SKM-1 treated with dmso at 0.1 percent for 144 hours (cell line): ENCODE results near the gene TRIP10.
"Not testable (repeated sequence)": the region's sequence is repeated elsewhere in the genome, so short reads cannot be mapped to it uniquely, and the experiment has no call there.

Experiments
- DNase-seq: peaks from one replicate; lab custom pipeline; 2025; ENCODE audit not compliant: unreplicated experiment; lab: John Stamatoyannopoulos, UW

Gene TRIP10

DNA sequence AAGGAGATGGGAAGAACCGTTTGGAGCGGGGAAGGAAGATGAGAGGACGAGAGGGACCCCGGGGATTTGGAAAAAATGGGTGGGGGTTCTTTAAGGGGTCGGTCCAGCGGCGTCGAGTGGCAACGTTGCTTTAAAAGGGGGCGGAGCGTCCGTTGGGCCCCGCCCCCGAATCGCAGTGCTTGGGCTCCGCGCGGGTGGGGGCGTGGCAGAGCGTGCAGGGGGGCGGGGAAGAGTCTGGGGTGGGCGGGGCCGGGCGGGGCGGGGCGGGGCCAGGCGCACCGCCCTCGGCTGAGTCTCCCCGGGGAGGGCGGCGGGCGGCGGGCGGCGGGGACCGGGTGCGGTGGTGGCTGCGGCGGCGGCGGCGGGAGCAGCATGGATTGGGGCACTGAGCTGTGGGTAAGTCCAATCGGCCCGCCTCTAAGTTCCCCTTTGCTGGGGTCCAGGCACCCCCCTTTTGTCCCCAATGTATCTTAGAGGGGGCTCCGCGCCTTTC, at the start of gene TRIP10:
Gene TRIP10 (plus strand): TSS at position 291 of the 493 bp plus-strand sequence. CDS start 82 bp downstream, at position 373.
- DNase-seq, result peak; percentile 45

GRCh38 chr19:6690160-6690885, 49.2 kb upstream of the TRIP10 start:
- no peak for DNase-seq

- DNase-seq, result no peak
Measured at GRCh38 chr19:6691342-6691741, 48.1 kb upstream of the TRIP10 start.

DNA sequence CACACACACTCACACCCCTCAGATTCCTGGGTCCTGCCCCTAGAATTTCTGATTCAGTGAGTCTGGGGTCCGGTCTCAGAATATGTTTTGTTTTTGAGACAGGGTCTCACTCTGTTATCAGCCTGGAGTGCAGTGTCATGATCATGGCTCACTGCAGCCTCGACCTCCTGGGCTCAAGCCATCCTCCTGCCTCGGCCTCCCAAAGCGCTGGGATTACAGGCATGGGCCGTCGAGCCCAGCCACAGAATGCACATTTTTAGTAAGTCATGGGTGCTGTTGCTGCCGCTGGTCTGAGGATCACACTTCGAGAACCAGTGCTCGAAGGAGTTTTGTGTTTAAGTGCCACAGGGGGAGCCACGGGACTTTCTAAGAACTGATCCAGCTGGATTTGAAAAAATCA, 47.5 kb upstream of the TRIP10 start:
- no peak for DNase-seq

DNA sequence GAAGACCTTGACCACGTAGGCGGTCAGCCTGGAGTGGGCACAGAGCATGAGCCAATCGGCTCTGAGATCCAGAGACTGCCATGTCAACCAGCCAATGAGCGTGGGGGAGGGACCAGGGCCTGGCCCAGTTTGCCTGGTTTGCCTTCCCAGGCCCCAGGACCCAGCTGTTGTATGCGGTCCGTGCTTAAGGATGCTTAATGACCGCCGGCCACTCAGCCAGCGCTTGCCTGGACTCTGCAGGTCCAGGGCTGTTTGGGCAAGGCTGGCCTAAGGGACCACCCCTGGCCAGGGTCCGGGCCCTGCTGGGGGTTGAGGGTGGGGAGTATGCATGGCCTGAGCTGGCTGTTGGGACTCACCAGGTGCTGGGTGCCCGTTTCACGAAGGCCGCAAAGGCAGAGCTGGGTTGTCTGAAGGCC, 46.4 kb upstream of the TRIP10 start:
- DNase-seq, result no peak

- no peak for DNase-seq
Measured at GRCh38 chr19:6693681-6694080, 45.8 kb upstream of the TRIP10 start.

DNA sequence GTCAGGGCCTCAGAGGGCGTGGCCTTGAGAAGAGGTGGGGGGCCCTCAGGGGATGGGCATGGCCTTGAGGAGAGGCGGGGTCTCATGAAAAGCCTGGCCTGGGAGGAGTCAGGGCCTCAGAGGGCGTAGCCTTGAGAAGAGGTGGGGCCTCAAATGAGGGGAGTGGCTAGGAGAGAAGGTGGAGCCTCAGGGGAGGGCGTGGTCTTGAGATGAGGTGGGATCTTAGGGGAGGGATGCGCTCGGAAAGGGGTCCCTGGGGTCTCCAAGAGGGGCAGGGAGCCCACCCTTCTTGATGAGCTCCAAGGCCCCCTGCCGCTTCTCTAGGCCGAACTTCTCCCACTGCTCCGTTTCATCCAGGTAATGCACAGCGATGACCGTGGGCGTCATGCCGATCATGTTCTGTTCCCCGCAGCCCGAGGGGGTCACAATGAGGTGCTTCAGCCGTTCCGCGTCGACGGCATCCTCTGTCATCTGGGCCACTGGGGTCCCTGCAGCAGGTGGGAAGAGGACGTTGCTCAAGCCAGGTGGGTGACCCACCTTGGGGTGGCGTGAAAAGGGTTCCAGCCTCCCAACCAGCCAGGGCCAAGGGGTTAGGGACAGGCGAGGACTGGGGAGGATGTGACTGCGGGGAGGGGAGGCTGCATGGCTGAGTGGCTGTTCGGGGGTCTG, 45.2 kb upstream of the TRIP10 start:
- no peak for DNase-seq

- DNase-seq, result no peak
Measured at GRCh38 chr19:6696239-6696820, 43.1 kb upstream of the TRIP10 start.

DNA sequence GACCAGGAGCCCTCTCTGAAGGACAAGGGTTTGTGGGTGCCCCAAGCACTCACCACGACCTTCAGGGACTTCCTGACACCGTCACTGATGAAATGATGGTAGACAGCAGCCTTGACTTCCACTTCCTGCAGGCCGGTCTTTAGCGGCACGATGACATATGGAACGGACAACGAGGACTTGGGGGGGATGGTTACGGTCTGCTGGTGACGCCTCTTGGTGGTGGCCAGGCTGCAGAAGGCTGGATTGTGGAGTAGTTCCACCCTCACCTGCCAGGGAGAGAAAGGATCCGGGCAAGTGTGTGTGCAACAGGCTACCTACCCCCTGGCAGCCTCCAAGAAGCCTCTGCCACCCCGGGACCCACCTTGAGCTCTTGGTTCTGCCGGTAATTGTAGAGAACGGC, 42.2 kb upstream of the TRIP10 start:
- no peak for DNase-seq

- DNase-seq, result no peak
Measured at GRCh38 chr19:6699935-6700334, 39.5 kb upstream of the TRIP10 start.

- no peak for DNase-seq
Measured at GRCh38 chr19:6700586-6701316, 38.7 kb upstream of the TRIP10 start.

GRCh38 chr19:6705931-6706632, 33.4 kb upstream of the TRIP10 start:
- DNase-seq, result no peak

GRCh38 chr19:6706633-6706958, 32.9 kb upstream of the TRIP10 start:
- DNase-seq, result no peak

- no peak for DNase-seq
Measured at GRCh38 chr19:6707011-6707657, 32.3 kb upstream of the TRIP10 start.

DNA sequence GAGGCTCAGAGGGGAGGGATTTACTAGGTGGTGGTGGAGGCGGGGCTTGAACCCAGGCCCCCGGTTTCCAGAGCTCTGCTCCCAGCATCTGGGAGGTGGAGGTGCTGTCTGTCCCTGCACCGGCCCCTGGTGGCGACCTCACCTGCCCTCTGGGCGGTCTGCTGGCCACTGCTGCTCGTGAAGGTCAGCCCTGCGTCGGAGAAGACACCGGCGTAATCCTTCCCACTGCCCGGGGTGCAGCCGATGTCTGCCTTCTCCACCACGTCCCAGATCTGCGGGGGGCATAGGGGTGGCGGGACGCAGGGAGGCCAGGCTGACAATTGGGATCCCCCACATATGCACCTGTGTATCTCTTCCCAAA, 31.8 kb upstream of the TRIP10 start:
- DNase-seq, result no peak

DNA sequence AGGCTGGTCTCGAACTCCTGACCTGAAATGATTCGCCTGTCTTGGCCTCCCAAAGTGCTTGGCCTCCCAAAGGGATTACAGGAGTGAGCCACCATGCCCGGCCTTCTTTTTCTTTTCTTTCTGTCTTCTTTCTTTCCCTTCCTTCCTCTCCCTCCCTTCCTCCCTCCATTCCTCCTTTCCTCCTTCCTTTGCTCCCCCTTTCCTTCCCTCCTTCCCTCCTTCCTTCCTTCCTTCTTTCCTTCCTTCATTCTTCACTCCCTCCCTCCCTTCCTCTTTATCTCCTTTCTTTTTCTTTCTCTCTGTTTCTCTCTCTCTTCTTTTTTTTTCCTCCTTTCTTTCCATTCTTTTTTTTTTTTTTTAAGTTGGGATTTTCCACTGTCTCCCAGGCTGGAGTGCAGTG, 31.1 kb upstream of the TRIP10 start:
- DNase-seq, result no peak

- not testable (repeated sequence) for DNase-seq
Measured at GRCh38 chr19:6708913-6709312, 30.6 kb upstream of the TRIP10 start.

DNA sequence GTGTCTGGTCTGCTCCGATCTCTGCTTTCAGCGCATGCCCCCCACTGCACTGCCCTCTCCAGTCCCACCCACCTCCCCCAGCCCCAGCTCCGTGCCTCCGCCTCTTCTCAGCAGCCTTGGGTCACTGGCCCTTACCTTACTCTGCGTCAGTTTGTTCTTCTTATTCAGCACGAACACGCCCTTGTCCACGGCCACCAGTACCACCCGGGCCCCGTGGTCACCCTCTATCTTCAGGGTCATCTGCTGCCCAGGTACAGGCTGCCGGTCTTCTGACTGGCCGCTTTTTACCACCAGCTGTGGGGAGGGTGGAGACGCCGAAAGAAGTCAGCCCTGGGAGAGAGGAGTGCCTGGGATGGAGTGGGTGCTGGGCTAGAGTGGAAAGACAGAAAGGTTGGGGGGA, 29.9 kb upstream of the TRIP10 start:
- no peak for DNase-seq

DNA sequence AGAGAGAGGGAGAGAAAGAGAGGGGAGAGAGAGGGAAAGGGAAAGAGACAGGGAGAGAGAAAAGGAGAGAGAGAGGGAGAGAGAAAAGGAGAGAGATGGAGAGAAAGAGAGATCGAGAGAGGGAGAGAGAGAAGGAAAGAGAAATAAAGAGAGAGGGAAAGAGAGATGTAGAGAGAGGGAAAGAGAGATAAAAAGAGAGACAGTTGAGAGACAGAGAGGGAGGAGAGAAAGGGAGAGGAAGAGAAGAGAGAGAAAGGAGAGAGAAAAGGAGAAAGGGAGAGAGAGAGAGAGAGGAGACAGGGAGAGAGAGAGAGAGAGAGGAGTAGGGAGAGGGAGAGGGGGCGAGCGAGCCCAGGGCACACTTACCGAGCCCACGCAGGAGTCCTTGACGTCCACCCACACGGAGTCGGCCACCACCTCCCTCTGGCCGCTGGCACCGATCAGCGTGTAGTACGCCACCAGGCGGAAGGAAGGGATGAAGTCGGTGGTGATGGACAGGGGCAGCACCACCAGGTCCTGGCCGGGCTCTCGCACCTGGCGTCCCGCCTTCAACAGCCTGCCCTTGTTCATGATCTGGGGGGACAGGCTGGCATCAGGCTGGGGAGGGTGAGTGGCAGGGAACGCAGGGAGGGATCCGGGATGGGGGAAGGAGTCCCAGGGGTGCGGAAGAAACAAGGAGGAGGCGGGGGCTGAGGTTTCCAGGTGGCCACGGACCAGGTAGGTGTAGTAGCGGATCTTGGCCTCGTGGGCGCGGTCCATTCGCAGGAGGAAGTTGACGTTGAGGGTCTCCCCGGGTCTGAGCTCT, 29.0 kb upstream of the TRIP10 start:
- no peak for DNase-seq

- DNase-seq, result no peak
Measured at GRCh38 chr19:6711078-6711361, 28.5 kb upstream of the TRIP10 start.
